Left ventricle myocardium inferior (tissue), 1 donor: Measurements from ENCODE around the gene WNK4. TPM values are rescaled to one million over a fixed set of nuclear protein-coding genes. Genes with fewer than 3 reads are reported as not detected.

Experiments used
- DNase-seq: peaks from one replicate; pipeline ENCODE4 v3.0.0-alpha.2; 2020
- H3K27ac ChIP-seq: fragments of 200-600 bp; replicated peaks from 2 replicates; pipeline ENCODE4 v1.8.0; 2021
- H3K27me3 ChIP-seq: fragments of 200-600 bp; 2 replicates; pipeline ENCODE4 v1.8.0; 2021; ENCODE audit warnings: low read depth
- H3K36me3 ChIP-seq: fragments of 200-600 bp; 2 replicates; pipeline ENCODE4 v1.8.0; 2021
- H3K4me1 ChIP-seq: fragments of 200-600 bp; 2 replicates; pipeline ENCODE4 v1.8.0; 2021
- H3K4me3 ChIP-seq: fragments of 200-600 bp; 2 replicates; pipeline ENCODE4 v1.8.0; 2021; ENCODE audit warnings: mild to moderate bottlenecking, moderate library complexity
- H3K9me3 ChIP-seq: fragments of 200-600 bp; replicated peaks from 2 replicates; pipeline ENCODE4 v1.8.0; 2021
- CTCF ChIP-seq: fragments of 200-600 bp; IDR thresholded peaks from 2 replicates; pipeline ENCODE4 v1.8.0; 2021; ENCODE audit warnings: antibody characterized with exemption, mild to moderate bottlenecking, borderline replicate concordance
- intact Hi-C: fragments of 100-400 bp; cut with micrococcal nuclease; formaldehyde crosslinking; loops from one replicate; pipeline ENCODE4 v1.11.0; 2022
- total RNA-seq: library from RNA; stranded (reverse); fragmentation: NEBNext Ultra II Directional; extraction: Animal tissue kit (Norgen Biotek cat#: 25700); gene quantifications from one replicate; pipeline ENCODE4 v1.2.1, GENCODE V29; 2021
- donor health status: DM: no; HTN: yes; CAD: no; lungs with severe emphysema.

WNK4 gene
- total RNA-seq, 1 donor from 2014 or later = not detected

- H3K27me3 ChIP-seq = peaks cover 72% of the 10 kb centered on the region
- H3K4me1 ChIP-seq = peaks cover 35% of the 10 kb centered on the region
- H3K9me3 ChIP-seq = no peaks in the 10 kb centered on the region
- TF ChIP-seq CTCF = no peak
- no peak for DNase-seq
- no peak overlapping the region for H3K27ac ChIP-seq
- intact Hi-C loops = no loop called here
- H3K4me3 ChIP-seq = no peak overlapping the region
- H3K36me3 ChIP-seq = peaks cover 32% of the 10 kb centered on the region
Observed at GRCh38 chr17:42781639-42782165, 1.3 kb downstream of the WNK4 start.

- no peak overlapping the region for H3K27ac ChIP-seq
- no peak for TF ChIP-seq CTCF
- peaks cover 35% of the 10 kb centered on the region for H3K4me1 ChIP-seq
- H3K36me3 ChIP-seq = peaks cover 25% of the 10 kb centered on the region
- no peaks in the 10 kb centered on the region for H3K9me3 ChIP-seq
- H3K4me3 ChIP-seq = no peak overlapping the region
- H3K27me3 ChIP-seq = peaks cover 80% of the 10 kb centered on the region
- DNase-seq = no peak
- intact Hi-C loops = no loop called here
Observed at GRCh38 chr17:42782166-42783061, 2.0 kb downstream of the WNK4 start.

GRCh38 chr17:42783062-42783790, 2.8 kb downstream of the WNK4 start:
- Histone ChIP-seq H3K27me3 (peaks cover 88% of the 10 kb centered on the region), H3K4me3 (no peak overlapping the region)
- intact Hi-C loops = no loop called here

GRCh38 chr17:42783791-42784138, 3.4 kb downstream of the WNK4 start:
- no peak for DNase-seq
- intact Hi-C loops = no loop called here

More at GRCh38 chr17:42783062-42783790, 2.8 kb downstream of the WNK4 start:
- peaks cover 35% of the 10 kb centered on the region for H3K4me1 ChIP-seq
- H3K9me3 ChIP-seq = no peaks in the 10 kb centered on the region
- DNase-seq = no peak
- H3K36me3 ChIP-seq = peaks cover 17% of the 10 kb centered on the region
- no peak for TF ChIP-seq CTCF
- no peak overlapping the region for H3K27ac ChIP-seq

More at GRCh38 chr17:42783791-42784138, 3.4 kb downstream of the WNK4 start:
- H3K27ac ChIP-seq = no peak overlapping the region
- TF ChIP-seq CTCF = no peak
- H3K36me3 ChIP-seq = peaks cover 11% of the 10 kb centered on the region
- H3K27me3 ChIP-seq = peaks cover 93% of the 10 kb centered on the region
- H3K4me3 ChIP-seq = no peak overlapping the region
- no peaks in the 10 kb centered on the region for H3K9me3 ChIP-seq
- peaks cover 35% of the 10 kb centered on the region for H3K4me1 ChIP-seq
